ENCODE measurements around the gene CLCF1. TPM values are rescaled to one million over a fixed set of nuclear protein-coding genes. Genes with fewer than 3 reads are reported as not detected.

The CLCF1 gene
- polyA plus RNA-seq (2012; ENCODE audit: insufficient read depth, insufficient read length): 0.92 TPM

GRCh38 chr11:67372993-67373647 lies at the start of gene CLCF1:
CLCF1 (minus strand) TSS chr11:67373598; CDS start chr11:67373539, 59 bp downstream.
- H3K4me3 ChIP-seq (ENCODE audit: low read length): peak within 1 kb of the TSS; percentile 32
- DNase-seq (ENCODE audit: low read depth, low spot score): no peak

GRCh38 chr11:67422891-67423290 lies 49.5 kb upstream of the CLCF1 start:
- H3K4me3 ChIP-seq (ENCODE audit: low read length): no peak overlapping the region
- DNase-seq (ENCODE audit: low read depth, low spot score): no peak

- DNase-seq (ENCODE audit: low read depth, low spot score): no peak
- 0 out of 2 replicates have a peak overlapping the region, but pooled peaks have one; percentile 16 for H3K4me3 ChIP-seq (ENCODE audit: low read length)
These were observed 48.1 kb upstream of the CLCF1 start for GRCh38 chr11:67421430-67422031.

GRCh38 chr11:67420646-67421429 lies 47.4 kb upstream of the CLCF1 start:
- DNase-seq (ENCODE audit: low read depth, low spot score): peak; percentile 88
- H3K4me3 ChIP-seq (ENCODE audit: low read length): peak overlapping the region; percentile 49

GRCh38 chr11:67420147-67420645 lies 46.8 kb upstream of the CLCF1 start:
- peak overlapping the region; percentile 49 for H3K4me3 ChIP-seq (ENCODE audit: low read length)
- no peak for DNase-seq (ENCODE audit: low read depth, low spot score)

GRCh38 chr11:67419325-67420049 lies 46.1 kb upstream of the CLCF1 start:
- no peak for DNase-seq (ENCODE audit: low read depth, low spot score)
- peak overlapping the region; percentile 7 for H3K4me3 ChIP-seq (ENCODE audit: low read length)

- peak overlapping the region; percentile 7 for H3K4me3 ChIP-seq (ENCODE audit: low read length)
- DNase-seq (ENCODE audit: low read depth, low spot score): no peak
These were observed 45.3 kb upstream of the CLCF1 start for GRCh38 chr11:67418476-67419281.

GRCh38 chr11:67417425-67417824 lies 44.0 kb upstream of the CLCF1 start:
- peak overlapping the region; percentile 15; the same call in 1 of the 2 replicates for H3K4me3 ChIP-seq (ENCODE audit: low read length)
- DNase-seq (ENCODE audit: low read depth, low spot score): no peak

GRCh38 chr11:67416416-67417335 lies 43.3 kb upstream of the CLCF1 start:
- H3K4me3 ChIP-seq (ENCODE audit: low read length): peak overlapping the region; percentile 15
- peak; percentile 87 for DNase-seq (ENCODE audit: low read depth, low spot score)

GRCh38 chr11:67415501-67416304 lies 42.3 kb upstream of the CLCF1 start, which contains the start of gene CARNS1:
CARNS1 (plus strand) TSS chr11:67415678; CDS start chr11:67416200, 522 bp downstream.
- H3K4me3 ChIP-seq (ENCODE audit: low read length): no peak within 1 kb of the TSS
- DNase-seq (ENCODE audit: low read depth, low spot score): no peak

GRCh38 chr11:67413266-67413849 lies 40.0 kb upstream of the CLCF1 start:
- no peak overlapping the region for H3K4me3 ChIP-seq (ENCODE audit: low read length)
- peak; percentile 54 for DNase-seq (ENCODE audit: low read depth, low spot score)

GRCh38 chr11:67412495-67413179 lies 39.2 kb upstream of the CLCF1 start:
- no peak for DNase-seq (ENCODE audit: low read depth, low spot score)
- H3K4me3 ChIP-seq (ENCODE audit: low read length): no peak overlapping the region

- H3K4me3 ChIP-seq (ENCODE audit: low read length): no peak overlapping the region
- no peak for DNase-seq (ENCODE audit: low read depth, low spot score)
These were observed 38.4 kb upstream of the CLCF1 start for GRCh38 chr11:67411785-67412152.

- no peak for DNase-seq (ENCODE audit: low read depth, low spot score)
- no peak overlapping the region for H3K4me3 ChIP-seq (ENCODE audit: low read length)
These were observed 37.8 kb upstream of the CLCF1 start for GRCh38 chr11:67410984-67411784.

GRCh38 chr11:67410369-67410831 lies 37.0 kb upstream of the CLCF1 start:
- no peak for DNase-seq (ENCODE audit: low read depth, low spot score)
- H3K4me3 ChIP-seq (ENCODE audit: low read length): no peak overlapping the region; the same call in 1 of the 2 replicates

All from Jurkat, Clone E6-1 (cell line).